GM18507 (cell line): ENCODE measurements around the gene KLHL29.

Source experiments
- DNase-seq: peaks from one replicate; pipeline ENCODE4 v3.0.0; 2011; ENCODE audit warnings: low read depth; ENCODE audit not compliant: insufficient read length; ENCODE audit errors: extremely low spot score
- FAIRE-seq: peaks from 2 replicates; lab custom pipeline; 2011; peaks lifted over from hg19 to GRCh38; lab: Jason Lieb, UNC

KLHL29 gene

DNA sequence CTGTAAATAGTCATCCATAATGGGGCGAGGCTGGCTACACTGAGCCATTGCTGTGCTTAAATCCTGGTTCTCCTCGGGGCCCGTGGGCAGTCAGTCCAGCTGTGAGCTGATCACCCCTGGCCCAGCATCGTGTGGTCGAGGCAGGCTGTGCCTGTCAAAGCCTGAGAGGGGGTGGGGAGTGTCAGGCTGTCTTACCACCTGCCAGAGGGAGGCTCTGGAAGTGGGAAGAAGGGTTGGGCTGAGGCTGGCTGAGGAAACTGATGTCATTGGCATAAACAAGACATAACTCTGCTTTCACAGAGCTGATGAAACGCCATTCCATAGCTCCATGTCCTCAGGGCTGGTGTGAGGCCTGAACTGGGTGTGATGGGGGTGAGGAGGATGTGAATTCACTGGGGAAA lies 49.7 kb downstream of the KLHL29 start:
- no peak for FAIRE-seq

DNA sequence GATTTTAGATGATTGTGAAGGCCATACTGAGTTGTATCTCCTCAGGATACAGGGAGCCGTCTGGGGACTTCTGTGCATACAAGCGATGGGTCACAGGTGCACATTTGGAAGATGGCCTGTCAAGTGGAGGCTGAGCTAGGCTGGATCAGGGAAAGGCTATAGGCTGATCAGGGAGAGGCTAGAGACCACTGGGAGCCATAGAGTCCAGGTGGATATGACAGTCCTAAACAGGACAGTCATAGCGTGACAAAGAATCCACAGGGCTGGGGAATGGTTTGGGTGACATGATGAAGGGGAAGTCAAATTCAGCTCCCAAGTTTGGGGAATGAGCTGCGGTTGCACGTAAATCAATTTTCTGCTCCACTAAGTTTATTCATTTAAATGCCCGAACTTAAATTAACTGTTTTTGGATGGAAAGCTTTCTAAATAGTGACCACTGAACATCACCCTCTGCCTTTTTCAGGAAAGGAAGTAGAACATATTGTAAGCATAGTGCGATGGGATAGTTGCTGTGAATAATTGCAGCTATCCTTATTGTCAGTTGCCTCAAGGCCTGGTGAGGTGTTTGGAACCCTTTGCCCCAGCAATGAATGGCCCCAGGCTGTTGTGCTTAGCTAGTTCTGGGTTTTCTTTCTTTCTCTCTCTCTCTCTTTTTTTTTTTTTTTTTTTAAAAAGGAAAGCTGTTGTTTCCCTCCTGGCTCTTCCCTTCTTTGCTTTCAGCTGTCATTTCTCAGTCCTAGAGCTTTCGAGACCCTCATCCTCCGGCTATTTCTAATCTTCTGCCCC lies 50.5 kb downstream of the KLHL29 start:
- FAIRE-seq (no peak), DNase-seq (no peak)

More for the DNA sequence above, 49.7 kb downstream of the KLHL29 start:
- DNase-seq = no peak

DNA sequence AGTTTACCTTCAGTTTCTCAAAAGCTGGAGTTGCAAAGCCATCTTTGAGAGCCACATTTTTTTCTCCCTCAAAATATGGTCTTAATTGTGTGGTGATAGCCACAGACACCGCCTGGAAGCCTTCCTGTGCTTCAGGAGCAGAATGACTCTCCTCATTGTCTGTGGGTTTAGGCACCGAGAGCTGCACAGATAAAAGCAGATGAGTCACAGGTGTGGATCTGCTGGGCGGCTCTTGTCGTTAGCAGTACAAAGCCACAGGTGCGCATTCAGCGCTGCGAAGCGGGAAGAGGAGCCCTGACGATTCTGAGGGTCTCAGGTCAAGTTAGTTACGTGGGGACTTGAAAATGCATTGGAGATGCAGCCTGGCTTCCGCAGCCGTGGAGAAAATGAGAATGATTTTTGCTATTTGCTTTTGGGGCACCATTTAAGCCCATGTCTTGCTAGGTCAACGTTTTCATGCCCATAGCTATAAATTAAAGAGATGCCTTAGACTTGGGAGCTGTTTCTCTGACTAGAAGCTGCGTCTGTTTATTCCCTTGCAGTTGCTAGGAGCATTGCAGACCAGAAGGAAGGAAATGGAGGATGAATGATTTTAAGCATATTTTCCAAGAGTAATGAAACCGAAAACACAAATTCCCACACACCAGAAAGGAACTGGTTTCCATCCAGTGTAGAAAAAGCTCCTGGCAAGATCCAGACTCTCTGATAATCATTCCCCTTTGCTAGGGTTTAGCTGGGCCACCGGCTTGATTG lies 51.5 kb downstream of the KLHL29 start:
- no peak for DNase-seq
- FAIRE-seq = no peak

DNA sequence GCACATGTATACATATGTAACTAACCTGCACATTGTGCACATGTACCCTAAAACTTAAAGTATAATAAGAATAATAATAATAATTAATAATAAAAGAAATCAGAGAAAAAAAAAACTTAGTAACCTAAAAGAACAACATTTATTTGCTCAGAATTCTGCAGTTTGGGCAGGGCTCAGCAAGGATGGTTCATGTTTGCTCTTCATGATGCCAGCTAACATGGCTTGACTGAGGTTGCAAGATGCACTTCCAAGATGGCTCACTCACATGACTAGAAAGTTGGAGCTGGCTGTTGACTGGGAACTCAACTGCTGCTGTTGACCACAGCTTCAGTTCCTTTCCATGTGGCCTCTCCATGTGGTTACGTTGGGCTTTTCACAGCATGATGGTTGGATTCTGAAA lies 56.4 kb downstream of the KLHL29 start:
- FAIRE-seq = no peak
- no peak for DNase-seq

DNA sequence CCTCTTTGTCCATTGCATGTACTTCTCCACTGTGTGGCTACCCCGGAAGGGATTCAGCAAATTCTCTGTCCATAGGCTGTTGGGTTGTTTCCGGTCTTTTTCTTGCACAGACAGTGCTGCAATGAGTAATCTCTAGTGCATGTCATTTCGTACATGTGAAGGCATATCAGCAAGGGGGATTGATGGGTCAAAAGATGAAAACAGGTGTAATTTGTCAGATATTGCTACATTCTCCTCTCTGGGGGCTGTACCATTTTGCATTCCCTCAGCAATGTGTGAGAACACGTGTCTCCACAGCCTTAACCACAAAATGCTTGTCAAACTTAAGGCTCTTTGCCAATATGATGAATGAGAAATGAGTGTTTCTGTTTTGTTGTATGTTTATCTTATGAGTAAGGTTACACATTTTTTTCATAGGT lies 60.5 kb downstream of the KLHL29 start:
- FAIRE-seq (peak; percentile 67), DNase-seq (no peak)

DNA sequence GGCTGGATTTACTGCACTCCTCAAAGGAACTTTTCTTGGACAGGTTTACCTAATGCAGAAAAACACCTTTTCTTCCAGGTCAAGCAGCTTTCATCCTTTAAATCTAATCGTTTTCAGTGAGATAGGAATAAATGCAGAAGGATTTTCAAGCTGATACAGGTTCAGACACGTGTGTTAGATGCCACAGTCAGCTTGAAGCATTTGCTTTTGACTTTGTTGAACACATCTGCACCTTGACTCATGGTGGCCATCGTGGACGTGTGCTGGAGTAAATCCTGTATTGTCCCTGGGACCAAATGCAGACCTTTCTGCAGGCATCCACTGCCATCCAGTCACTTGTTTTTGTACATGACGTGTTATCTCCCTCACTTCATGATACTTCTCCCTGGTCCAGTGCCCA lies 61.9 kb downstream of the KLHL29 start:
- DNase-seq (no peak), FAIRE-seq (no peak)

DNA sequence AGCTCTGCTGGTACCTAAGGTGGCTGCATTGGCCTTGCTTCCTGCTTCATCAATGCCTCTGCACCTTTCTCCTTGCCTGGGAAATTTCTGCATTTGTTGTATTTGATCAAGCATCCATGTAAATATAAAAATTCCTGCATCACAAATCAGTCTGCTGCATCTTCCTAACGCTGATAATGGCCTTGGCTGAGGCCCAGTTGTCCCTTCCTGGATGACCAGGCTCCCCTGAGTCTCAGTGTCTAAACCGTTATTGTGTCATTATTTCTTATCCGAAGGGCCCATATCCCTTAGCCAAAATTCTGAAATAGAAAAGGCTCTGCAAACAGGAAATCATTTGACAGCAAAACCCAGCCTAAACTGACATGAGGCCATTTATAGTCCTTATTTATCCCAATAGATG lies 62.4 kb downstream of the KLHL29 start:
- no peak for FAIRE-seq
- DNase-seq = no peak

DNA sequence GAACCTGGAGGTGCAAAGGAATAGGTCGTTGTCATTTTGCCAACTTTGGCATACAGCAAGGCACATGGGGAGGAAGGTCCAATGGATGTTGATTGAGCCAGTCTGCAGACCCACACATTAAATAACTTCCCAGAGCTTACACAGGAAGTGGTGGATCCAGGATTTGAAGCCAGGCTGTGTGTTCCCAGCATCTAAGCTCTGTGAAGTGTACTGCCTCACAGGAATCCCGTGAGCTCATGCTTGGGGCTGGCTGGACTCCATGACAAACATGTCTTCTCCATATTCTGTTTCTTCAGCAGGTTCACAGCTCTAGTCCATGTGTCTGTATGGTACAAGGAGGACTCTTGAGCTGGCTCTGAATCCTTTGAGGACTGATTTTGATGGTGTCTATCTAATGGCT lies 63.9 kb downstream of the KLHL29 start:
- DNase-seq (no peak), FAIRE-seq (no peak)

DNA sequence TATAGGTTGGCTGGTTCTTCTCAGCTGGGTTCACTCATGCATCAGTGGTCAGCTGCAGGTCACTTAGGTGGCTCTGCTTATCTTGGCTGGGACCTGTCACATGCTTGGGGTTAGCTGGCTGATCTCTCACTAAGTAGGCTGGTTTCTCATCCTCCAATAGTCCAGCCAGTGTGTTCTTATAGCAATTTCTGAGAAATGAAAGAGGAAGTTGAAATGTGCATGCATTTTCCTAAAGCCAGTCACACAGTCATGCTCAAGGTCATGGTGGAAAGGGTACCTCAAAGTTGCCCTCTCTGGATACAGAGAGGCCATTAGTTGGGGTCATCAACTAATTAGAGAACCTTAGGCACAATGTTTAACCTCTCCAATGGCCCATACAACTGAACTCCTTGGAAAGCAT lies 64.4 kb downstream of the KLHL29 start:
- peak; percentile 94 for FAIRE-seq
- DNase-seq = no peak

DNA sequence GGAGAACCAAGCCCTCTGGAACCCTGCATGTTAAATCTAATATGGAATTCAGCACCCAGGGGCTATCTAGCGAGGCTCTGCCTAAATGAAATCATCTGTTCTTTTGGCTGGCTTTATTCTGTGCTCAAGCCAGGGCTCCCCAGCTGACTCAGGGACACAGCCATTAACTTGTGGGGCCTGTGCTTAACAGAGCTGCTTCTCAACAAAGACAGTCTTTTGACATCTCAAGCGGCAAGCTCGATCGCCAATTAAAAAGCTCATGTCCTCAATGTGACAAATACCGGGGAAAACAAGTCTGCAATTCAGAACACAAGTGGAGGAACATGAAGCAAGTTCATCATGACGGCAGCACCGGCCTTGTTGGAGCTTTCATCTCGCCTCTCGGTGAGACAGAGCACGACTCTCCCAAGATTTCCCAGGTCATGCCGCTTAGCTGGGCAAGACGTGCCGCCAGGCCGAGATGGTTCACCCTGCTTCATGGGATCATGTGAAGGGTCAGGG lies 64.9 kb downstream of the KLHL29 start:
- no peak for DNase-seq
- FAIRE-seq = no peak

DNA sequence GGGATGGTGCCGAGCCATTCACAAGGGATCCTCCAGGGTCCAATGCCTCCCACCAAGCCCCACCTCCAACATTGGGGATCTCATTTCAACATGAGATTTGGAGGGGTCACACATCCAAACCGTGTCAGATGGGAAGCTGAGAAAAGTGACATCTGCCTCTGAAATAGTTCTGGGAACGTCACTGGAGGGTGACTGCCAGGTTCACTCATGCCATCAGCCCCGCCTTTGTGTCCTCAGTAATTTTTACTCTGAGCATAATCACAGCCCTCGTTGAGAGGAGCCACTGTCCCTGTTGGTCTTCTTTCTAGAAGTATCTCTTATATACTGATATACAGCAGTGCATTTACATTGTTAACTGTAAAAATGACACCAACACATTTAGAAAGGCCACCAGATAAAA lies 67.4 kb downstream of the KLHL29 start:
- peak; percentile 50 for FAIRE-seq

DNA sequence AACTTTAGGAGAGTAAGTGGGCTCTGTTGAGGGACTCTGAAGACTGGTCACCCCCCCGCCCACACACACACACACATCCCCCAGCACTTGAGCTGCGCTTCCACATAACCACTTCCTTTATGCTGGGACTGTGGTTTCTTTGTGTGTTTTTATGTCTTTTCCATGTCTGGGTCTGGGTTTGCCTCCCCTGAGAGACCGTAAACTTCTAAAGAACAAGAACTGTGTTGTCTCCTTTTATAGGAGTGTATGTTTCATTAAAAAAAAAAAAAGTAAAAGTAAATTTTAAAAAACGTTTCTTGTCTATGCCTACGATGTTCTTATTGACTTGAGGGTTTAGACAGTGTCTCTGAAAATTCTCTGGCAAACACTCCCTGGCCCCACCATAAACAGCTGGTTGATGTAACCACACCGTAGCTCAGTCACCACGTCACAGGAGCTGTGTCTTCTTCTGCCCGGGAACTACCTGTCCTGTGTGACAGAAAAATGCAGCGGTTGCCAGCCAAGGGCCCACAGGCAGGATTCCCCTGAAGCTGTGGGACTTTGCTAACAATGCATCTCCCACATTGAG lies 68.0 kb downstream of the KLHL29 start:
- DNase-seq (no peak), FAIRE-seq (peak; percentile 68)

More for the DNA sequence above, 67.4 kb downstream of the KLHL29 start:
- no peak for DNase-seq

DNA sequence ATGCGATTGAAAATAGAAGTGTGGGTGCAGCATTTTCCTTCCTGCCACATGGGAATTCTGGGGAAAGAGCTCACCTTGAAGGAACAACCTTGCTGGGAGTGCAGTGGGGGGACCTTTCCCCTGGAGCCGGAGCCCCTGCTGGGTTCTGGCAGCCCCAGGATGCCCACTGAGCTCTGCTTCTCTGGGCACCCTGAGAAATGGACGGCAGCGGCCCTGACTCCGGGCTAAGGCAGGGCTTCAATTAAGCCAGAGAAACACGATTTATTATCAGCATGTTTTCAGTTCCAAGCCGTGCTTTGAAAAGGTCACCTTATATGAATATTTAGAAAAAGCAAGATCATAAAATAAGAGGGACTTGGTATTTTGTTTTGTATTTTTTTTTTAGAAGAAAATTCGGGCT lies 68.5 kb downstream of the KLHL29 start:
- FAIRE-seq (no peak), DNase-seq (no peak)

DNA sequence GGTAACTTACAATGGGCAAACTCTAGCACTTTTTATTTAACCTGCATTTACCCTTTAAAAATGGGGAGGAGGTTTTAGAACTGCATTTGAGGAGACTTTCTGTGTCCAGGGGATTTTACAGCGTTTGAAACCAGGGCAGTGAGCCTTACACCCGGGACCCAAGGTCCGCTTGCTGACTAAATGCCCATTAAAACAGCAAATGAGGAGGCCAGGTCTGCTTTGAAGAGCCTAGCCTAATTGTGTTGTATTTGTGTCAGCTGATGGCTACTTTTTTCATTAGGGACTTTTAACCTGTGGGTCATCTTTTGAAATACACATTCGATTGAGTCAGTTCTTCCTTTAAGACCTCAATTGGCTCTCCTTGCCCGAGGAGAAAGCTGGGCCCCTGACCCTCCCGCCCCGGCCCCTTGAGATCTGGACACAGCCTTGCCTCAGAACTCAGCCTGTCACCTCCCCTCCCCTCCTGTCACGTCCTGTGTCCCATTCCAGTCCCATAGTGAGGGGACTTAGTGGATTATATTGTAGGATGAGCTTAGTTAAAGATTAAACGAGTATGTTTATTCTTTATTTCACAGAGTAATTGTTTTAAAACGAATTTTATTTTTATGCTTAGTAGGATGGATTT lies 69.0 kb downstream of the KLHL29 start:
- DNase-seq (no peak), FAIRE-seq (no peak)

DNA sequence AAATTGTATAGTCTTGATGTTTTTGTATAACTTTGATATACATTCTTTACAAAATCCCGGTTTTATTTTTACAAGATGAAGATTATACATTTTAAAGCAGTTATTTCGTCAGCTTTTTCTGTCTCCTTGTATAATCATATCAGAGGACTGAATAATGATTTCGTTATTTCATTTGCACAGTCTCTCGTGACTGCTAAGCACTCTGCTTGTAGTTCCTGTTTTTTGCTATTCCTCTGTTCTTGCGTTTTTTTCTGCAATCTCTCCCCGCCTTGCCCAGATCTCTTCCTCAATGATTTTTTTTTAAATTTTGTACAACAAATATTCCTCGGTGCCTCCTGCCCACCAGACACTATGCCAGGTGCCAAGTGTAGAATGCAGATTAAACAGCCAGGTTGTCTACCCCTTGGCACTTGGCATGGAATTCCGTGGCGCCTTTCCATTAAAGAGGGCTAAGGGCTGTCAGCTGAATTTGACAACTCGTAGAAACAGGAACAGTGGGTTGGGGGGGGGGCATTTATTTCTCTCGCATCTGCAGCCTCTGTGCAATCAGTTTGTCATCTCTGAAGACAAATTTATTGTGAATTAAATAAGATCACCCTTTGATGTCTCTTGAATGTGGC lies 69.6 kb downstream of the KLHL29 start:
- FAIRE-seq (no peak), DNase-seq (no peak)

DNA sequence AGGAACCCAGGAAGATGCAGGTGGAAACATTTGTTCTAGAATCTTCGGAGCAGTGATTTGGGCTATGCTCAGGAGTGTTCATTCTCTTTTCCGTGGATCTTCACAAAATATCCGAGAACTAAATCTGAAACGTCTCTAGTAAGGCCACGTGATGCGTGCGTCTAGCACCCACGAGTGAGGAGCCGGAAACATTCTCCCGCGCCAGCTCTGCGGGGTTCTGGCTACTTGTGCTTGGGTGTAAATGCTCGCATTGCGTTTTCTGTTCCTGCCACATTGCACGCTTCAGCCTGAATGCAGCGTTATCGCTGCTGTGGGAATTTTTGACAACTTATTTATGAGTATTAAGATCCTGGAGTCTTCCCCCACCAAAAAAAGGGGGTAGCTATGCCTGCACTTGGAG lies 71.4 kb downstream of the KLHL29 start:
- FAIRE-seq (no peak), DNase-seq (no peak)

DNA sequence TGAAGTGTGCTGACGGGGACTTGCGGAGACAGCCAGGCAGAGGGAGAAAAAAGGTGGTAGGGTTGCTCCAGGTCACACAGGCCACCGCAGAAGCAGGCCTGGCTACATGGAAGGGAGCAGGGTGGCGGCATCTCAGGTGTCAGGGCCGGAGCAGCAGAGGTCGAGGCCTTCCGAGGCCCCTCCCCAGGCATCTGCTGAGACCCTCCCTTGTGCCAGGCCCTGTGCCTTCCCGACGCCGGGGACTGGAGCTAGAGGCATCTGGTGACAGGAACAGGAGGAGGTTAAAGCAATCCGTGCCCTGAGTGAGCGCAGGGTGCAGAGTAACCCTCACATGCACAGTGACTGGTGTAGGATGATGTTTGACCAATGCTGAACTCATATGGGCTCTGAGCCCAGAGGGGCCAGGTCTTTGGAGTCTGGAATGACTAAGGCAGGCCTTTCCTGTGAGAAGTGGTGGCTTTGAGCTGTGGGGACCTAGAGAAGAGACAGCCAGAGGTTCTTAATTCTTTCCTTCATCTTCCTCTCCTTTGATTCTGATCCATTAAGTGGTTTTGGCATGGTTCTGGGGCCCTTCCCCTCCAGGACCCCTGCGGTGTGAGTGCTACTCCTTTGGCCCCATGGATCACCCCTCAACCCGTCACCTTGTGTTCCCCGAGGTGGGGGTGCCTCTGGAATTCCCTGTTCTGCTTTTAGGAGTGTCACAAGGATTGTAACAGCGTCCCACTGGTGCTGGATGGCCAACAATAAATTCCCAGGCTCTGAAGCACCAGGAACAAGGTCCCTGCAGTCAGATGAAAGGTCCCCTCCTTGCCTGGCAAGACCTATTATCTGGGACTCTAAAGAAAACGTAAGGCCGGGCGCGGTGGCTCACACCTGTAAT lies 72.1 kb downstream of the KLHL29 start:
- no peak for DNase-seq
- FAIRE-seq = no peak

DNA sequence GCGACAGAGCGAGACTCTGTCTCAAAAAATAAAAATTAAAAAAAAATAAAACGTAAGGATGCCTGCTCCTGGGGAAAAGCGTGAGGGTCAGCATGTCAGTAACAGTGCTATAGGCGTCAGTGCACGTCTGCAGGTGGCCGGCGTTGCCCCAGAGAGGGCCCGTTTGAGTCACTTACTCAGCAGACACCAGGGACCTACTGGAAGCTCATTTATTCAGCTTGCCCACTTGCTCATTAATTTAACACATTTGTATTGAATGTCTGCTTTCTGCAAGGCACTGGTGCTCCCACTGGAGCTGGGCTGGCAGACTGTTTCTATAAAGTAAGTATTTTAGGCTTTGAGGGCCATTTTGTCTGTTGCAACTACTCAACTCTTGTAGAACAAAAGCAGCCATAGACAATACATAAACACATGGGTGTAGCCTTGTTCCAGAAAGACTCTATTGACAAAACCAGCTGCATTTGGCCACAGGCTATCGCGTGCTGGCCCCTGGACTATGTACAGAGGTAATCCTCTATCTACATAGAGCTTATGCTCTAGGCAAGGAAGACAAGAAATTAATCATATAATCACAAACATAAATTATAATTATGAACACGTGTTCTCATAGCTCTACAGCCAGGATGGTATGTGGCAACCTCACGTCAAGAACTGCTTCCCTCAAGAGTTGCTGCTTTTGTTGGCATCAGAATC lies 73.2 kb downstream of the KLHL29 start:
- FAIRE-seq (no peak), DNase-seq (no peak)
